K562 (cell line): Measurements from ENCODE around the gene TMEM181. TPM values are rescaled to one million over a fixed set of nuclear protein-coding genes. Genes with fewer than 3 reads are reported as not detected.

ENCODE experiments used
- ZBTB40 ChIP-seq, 2 experiments: fragments of 450-650 bp in 1 of 2; sonication (generic) in 1 of 2; formaldehyde crosslinking in 1 of 2; IDR thresholded peaks; 2 replicates each; pipeline versions ENCODE4 v1.7.1 to v1.9.0; 2016 to 2022; ENCODE audit warnings: inconsistent platforms in 1 of 2, mild to moderate bottlenecking in 1 of 2, missing genetic modification reagents in 1 of 2
- polyA plus RNA-seq, 8 experiments: library from polyadenylated mRNA; depleted of rRNA in 4 of 8; stranded (reverse) in 5 of 8; unstranded in 3 of 8; fragments of >200 nt; fragmentation: Nextera tagmentation in 2 of 8; fragmentation: Illumina TruSeq in 1 of 8; extraction: Ambion mirVana in 2 of 8; extraction: Trizol in 1 of 8; gene quantifications; 2 replicates each; pipeline versions ENCODE4 v1.2.1 to v1.2.3, GENCODE V29; 2011 to 2014; ENCODE audit warnings: inconsistent platforms in 1 of 8, missing spikeins in 1 of 8
- total RNA-seq, 7 experiments: library from RNA; depleted of rRNA in 6 of 7; stranded (reverse); fragments of >200 nt in 6 of 7; fragmentation: Illumina TruSeq in 2 of 7; extraction: Trizol in 2 of 7; gene quantifications; 2 replicates each; pipeline versions ENCODE4 v1.2.1 to v1.2.3, GENCODE V29; 2011 to 2021; ENCODE audit warnings: low replicate concordance in 1 of 7

Gene TMEM181
- total and polyA plus RNA-seq, 9 of the 15 experiments (the other 6 are each of a cell fraction or from before 2014, with no cell fraction given), result 5.6 to 27.2 (median 19.9) TPM

- TF ChIP-seq ZBTB40 (IDR thresholded peaks at IDR 0.05) (no peak), ZBTB40 (CRISPR knock-in tag; IDR thresholded peaks at IDR 0.05) (no peak)
- TF ChIP-seq, all 486 proteins: peak for 18
These were observed 475 bp upstream of the TMEM181 start (continued) for GRCh38 chr6:158559338-158559894.
